Coronary artery (tissue), 2 donors: Measurements from ENCODE around the gene PPP1R12C.

ENCODE experiments used
- DNase-seq: peaks from one replicate; pipeline ENCODE4 v3.0.0-alpha.2; 2017; ENCODE audit warnings: low spot score
- H3K27ac ChIP-seq, 2 donors: fragments of 200-600 bp; sonication (generic); one replicate each; pipeline ENCODE4 v1.5.1; 2016 to 2019
- H3K4me3 ChIP-seq: fragments of 200-600 bp; sonication (generic); 2 replicates; pipeline ENCODE4 v1.5.1; 2016; ENCODE audit warnings: mild to moderate bottlenecking, moderate library complexity
- TF ChIP-seq, protein P1 (sequence below): fragments of 200-600 bp; sonication (generic); IDR thresholded peaks from one replicate; pipeline ENCODE4 v1.5.1; 2019; ENCODE audit warnings: antibody characterized with exemption

The PPP1R12C gene

DNA sequence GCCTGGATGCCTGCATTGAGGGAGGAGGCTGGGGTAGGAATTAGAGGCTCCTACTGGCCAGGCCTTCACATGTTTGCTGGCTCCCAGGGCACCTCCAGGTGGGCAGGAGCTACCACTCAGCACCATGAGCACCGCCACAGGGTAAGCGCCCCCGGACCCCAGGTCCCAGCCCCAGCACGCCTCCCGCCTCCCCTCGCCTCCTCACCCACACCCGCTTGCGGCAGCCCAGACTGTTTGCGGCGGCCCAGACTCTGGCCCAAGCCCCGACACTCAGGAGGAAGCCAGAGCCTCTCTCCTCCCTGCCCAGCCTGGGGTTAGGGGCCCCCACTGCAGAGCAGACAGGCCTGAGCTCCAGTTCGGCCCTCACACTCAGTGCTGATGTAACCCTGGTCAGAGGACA is 41.1 kb downstream of the PPP1R12C start:
- TF ChIP-seq, protein P1, sequence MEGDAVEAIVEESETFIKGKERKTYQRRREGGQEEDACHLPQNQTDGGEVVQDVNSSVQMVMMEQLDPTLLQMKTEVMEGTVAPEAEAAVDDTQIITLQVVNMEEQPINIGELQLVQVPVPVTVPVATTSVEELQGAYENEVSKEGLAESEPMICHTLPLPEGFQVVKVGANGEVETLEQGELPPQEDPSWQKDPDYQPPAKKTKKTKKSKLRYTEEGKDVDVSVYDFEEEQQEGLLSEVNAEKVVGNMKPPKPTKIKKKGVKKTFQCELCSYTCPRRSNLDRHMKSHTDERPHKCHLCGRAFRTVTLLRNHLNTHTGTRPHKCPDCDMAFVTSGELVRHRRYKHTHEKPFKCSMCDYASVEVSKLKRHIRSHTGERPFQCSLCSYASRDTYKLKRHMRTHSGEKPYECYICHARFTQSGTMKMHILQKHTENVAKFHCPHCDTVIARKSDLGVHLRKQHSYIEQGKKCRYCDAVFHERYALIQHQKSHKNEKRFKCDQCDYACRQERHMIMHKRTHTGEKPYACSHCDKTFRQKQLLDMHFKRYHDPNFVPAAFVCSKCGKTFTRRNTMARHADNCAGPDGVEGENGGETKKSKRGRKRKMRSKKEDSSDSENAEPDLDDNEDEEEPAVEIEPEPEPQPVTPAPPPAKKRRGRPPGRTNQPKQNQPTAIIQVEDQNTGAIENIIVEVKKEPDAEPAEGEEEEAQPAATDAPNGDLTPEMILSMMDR, result no peak
- DNase-seq, result no peak
- no peak overlapping the region for H3K27ac ChIP-seq
- no peak overlapping the region for H3K4me3 ChIP-seq

DNA sequence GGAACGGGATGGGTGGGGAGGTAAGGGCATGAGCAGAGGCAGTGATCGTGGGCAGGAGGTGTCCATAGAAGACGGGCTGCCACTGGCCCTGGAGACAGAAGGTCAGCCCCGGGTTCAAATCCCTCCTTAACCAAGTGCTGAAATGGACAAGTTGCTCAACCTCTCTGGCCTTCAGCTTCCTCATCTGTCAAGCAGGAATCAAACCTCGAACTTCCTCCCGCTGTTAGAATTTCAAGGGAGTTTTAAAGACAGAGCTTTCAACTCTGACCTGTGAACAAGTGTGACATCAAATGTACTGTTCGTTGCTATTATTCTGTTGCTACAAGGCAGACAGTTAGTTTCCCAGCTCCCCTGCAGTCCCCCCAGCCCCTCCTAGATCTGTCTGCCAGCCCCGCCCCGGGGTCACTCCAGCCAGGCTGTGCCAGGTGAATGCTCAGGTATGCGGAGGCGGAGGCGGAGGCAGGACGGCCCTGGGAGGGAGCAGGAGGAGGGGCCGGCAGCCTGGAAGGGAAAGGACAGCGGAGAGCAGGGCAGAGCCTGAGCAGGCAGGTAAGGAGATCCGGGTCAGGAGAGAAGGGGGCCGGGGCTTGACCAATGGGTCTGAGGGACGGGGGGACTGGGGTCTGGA is 42.0 kb downstream of the PPP1R12C start, which contains the start of gene EPS8L1:
EPS8L1 (plus strand) TSS at position 499 of the 628 bp plus-strand sequence. CDS start 576 bp downstream, outside the sequence.
- H3K4me3 ChIP-seq, result no peak within 1 kb of the TSS
- no peak for DNase-seq
- no peak within 1 kb of the TSS for H3K27ac ChIP-seq
- TF ChIP-seq, protein P1, result no peak

DNA sequence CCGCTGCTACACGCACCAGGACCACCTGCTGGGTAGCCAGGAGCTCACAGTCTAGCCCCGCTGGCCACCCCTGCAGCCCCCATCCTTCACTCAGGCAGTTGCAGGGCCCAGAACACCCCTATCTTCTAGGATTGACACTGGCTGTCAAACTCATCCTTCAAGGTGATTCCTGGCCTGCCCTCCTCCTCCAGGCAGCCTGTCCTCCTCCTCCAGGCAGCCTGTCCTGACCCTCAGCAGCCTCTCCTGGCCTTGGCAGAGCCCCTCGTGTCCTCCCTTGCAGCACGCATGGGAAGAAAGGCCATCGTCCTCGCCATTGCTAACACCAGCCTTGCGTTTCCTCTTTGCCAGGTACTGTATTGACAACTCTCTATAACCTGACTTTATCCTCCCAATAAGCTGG is 45.5 kb downstream of the PPP1R12C start:
- H3K4me3 ChIP-seq, result no peak overlapping the region
- H3K27ac ChIP-seq, result no peak overlapping the region
- TF ChIP-seq, protein P1, result no peak
- no peak for DNase-seq

DNA sequence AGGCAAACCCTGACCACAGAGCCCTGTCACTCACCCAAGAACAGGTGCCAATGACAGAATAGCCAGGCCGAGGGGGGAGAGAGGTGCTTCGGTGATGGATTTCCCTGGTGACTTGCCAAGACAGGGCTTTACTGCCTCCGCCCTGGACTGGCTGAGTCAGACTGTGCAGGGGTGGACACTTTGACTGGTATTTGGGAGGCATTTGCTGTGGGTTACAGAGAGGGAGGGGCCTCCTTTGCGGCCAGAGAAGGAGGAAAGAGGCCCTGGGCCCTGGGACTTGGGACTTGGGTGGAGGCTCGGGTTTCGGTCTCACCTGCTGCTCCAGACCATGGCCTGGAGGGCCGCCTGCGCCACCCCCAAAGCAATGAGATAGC is 46.3 kb downstream of the PPP1R12C start:
- no peak overlapping the region for H3K4me3 ChIP-seq
- TF ChIP-seq, protein P1, result no peak
- DNase-seq, result no peak
- H3K27ac ChIP-seq, result no peak overlapping the region

DNA sequence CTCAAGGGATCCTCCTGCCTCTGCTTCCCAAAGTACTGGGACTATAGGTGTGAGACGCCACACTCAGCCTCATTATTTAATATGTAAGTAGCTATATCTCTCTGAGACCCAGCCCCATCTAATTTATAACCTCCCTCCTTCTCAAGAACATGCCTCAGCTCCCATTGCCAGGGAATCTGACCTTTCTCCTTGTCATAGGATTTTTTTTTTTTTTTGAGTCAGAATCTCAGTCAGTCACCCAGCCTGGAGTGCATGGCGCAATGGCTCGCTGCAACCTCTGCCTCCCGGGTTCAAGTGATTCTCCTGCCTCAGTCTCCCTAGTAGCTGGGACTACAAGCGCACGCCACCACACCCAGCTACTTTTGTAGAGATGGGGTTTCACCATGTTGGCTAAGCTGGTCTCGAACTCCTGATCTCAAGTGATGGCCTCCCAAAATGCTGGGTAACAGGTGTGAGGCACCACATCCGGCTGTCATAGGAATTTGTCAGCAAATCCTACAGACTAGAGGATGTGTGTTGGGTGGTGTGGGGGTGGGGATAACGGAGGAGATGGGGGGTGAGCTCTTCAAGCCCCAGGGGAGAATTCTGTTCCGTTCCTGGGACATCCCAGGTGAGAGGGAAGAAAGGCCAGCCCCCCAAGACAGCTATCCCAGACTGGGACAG is 46.8 kb downstream of the PPP1R12C start:
- no peak for DNase-seq
- no peak overlapping the region for H3K4me3 ChIP-seq
- no peak overlapping the region for H3K27ac ChIP-seq
- TF ChIP-seq, protein P1, result no peak

DNA sequence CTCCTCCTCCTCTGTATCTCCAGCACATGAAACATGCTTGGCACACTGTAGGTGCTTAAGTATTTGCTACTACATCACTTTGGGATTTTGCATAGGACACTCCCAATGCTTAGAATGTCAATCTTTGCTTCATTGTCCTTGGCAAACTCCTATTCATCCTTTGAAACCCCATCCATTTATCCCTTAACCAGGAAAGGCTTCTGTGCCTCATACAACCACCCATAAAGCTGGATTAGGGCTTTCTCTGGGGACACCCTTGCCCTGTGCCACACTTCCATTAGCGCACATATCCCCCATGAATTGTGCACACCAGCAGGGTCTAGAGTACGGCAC is 47.6 kb downstream of the PPP1R12C start:
- no peak for DNase-seq
- Histone ChIP-seq H3K27ac (no peak overlapping the region), H3K4me3 (no peak overlapping the region)
- TF ChIP-seq, protein P1, result no peak
